Neutrophil (primary cell): ENCODE results near the gene PPCDC.

Source experiments
- H3K27ac ChIP-seq: fragments of 200-600 bp; sonication (generic); 2 replicates; pipeline ENCODE4 v1.5.1; 2016; ENCODE audit warnings: mild to moderate bottlenecking, moderate library complexity
- H3K27me3 ChIP-seq: fragments of 200-600 bp; sonication (generic); 2 replicates; pipeline ENCODE4 v1.6.0; 2016; ENCODE audit warnings: mild to moderate bottlenecking
- H3K36me3 ChIP-seq: fragments of 200-600 bp; sonication (generic); 2 replicates; pipeline ENCODE4 v1.5.1; 2017
- H3K4me1 ChIP-seq, 2 experiments: fragments of 200-600 bp in 1 of 2; sonication (generic) in 1 of 2; 1 replicate in 1 of 2; 2 replicates in 1 of 2; pipeline versions ENCODE4 v1.5.1 to v1.6.1; 2013 to 2016; ENCODE audit warnings: low read depth in 1 of 2, low read length in 1 of 2, mild to moderate bottlenecking in 1 of 2, moderate library complexity in 1 of 2; ENCODE audit not compliant: control insufficient read depth in 1 of 2, insufficient read depth in 1 of 2
- H3K4me3 ChIP-seq, 2 experiments: fragments of 200-600 bp in 1 of 2; sonication (generic) in 1 of 2; 1 replicate in 1 of 2; 2 replicates in 1 of 2; pipeline ENCODE4 v1.5.1; 2013 to 2016; ENCODE audit warnings: low read depth in 1 of 2, low read length in 1 of 2, mild to moderate bottlenecking in 1 of 2, moderate library complexity in 1 of 2
- H3K9me3 ChIP-seq: fragments of 200-600 bp; sonication (generic); 2 replicates; pipeline ENCODE4 v1.5.1; 2016
- TF ChIP-seq, protein P1 (sequence below): fragments of 200-600 bp; sonication (generic); IDR thresholded peaks from 2 replicates; pipeline ENCODE4 v1.5.1; 2016; ENCODE audit warnings: antibody characterized with exemption

PPCDC gene

DNA sequence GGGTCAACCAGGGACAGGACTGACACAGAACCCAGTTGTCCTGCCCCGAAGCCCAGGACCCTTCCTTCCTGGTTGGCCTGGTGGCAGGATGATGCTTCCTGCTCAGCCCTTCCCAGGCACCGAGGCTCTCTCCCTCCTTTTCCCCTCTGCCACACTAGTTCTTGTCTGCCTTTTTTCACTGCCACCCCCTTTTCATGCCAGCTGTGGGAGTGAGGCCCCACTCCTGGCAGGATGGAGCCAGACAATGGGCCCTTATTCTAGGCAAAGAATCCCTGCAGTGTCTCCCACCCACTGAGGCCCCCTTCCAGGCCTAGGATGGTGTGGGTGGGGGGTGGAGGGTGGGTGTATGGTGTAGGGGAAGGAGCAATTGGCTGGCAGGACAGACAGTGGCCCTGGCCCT lies 29.2 kb upstream of the PPCDC start:
- no peaks in the 10 kb centered on the region for H3K36me3 ChIP-seq
- H3K27ac ChIP-seq, result no peak overlapping the region
- no peaks in the 10 kb centered on the region for H3K9me3 ChIP-seq
- TF ChIP-seq, protein P1, sequence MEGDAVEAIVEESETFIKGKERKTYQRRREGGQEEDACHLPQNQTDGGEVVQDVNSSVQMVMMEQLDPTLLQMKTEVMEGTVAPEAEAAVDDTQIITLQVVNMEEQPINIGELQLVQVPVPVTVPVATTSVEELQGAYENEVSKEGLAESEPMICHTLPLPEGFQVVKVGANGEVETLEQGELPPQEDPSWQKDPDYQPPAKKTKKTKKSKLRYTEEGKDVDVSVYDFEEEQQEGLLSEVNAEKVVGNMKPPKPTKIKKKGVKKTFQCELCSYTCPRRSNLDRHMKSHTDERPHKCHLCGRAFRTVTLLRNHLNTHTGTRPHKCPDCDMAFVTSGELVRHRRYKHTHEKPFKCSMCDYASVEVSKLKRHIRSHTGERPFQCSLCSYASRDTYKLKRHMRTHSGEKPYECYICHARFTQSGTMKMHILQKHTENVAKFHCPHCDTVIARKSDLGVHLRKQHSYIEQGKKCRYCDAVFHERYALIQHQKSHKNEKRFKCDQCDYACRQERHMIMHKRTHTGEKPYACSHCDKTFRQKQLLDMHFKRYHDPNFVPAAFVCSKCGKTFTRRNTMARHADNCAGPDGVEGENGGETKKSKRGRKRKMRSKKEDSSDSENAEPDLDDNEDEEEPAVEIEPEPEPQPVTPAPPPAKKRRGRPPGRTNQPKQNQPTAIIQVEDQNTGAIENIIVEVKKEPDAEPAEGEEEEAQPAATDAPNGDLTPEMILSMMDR, result no peak
- H3K4me1 ChIP-seq, result peaks cover 8 to 10% of the 10 kb centered on the region in 2 experiments
- peaks cover 90% of the 10 kb centered on the region for H3K27me3 ChIP-seq
- no peak overlapping the region for H3K4me3 ChIP-seq

DNA sequence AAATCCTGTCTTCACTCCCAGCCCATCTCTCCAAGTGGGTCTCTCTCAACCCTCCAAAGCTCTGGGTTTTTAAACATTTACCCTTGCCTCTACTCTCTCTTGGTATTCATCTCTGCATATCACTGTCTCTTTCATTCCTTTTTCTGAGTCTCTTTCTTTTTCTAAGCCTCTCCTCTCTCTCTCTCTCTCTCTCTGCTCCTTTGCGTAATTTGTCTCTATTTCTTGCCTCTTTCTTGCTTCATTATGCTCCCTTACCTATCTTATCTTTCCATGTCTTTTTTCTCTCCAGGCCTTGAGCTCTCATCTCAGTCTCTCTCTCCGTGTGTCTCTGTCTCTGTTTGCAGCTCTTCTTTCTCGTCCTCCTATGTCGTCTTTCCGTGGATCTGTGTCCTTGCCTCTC lies 28.7 kb upstream of the PPCDC start:
- no peaks in the 10 kb centered on the region for H3K9me3 ChIP-seq
- peaks cover 8 to 10% of the 10 kb centered on the region in 2 experiments for H3K4me1 ChIP-seq
- peaks cover 88% of the 10 kb centered on the region for H3K27me3 ChIP-seq
- peak overlapping the region in 1 of 2 experiments; percentile 66 for H3K4me3 ChIP-seq
- TF ChIP-seq, protein P1, result no peak
- H3K36me3 ChIP-seq, result no peaks in the 10 kb centered on the region
- H3K27ac ChIP-seq, result no peak overlapping the region

DNA sequence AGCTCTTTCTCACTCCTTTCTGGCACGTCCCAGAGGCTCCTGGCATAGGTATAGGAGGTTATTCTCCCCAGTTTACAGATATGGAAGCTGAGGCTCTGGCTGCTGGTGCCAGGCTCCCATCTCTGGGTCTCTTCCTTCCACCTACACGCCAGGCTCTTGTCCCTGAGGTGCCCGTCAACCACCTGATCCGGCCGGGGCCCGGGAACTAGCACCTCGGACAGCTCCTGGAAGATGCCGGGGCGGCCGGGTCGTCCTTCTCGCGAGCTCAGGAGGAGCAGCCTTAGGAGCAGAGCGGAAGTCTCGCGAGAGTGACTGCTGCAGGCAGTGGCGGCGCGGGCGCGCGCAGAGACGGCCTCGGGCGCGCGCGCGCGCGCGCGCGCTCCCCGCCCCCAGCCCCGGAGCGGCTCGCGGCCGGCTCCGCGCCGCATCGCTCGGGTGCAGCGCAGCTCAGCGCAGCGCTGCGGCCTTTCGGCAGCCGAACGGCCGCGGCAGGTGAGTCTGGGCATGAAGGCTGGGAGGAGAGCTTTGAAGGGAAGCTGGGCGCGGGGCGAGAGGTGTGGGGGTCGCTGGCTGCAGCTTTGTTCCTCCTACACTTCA lies 28.1 kb upstream of the PPCDC start, which contains the start of gene SCAMP5:
Gene SCAMP5, plus strand, starts transcription at position 382 of the 597 bp plus-strand sequence. CDS start 16,277 bp downstream, outside the sequence.
- Histone ChIP-seq H3K4me3 (peak within 1 kb of the TSS; percentile 46 to 66), H3K4me1 (peaks cover 8 to 10% of the 10 kb centered on the region in 2 experiments), H3K27me3 (peaks cover 82% of the 10 kb centered on the region), H3K27ac (no peak within 1 kb of the TSS), H3K9me3 (no peaks in the 10 kb centered on the region), H3K36me3 (no peaks in the 10 kb centered on the region)
- TF ChIP-seq, protein P1, result no peak

DNA sequence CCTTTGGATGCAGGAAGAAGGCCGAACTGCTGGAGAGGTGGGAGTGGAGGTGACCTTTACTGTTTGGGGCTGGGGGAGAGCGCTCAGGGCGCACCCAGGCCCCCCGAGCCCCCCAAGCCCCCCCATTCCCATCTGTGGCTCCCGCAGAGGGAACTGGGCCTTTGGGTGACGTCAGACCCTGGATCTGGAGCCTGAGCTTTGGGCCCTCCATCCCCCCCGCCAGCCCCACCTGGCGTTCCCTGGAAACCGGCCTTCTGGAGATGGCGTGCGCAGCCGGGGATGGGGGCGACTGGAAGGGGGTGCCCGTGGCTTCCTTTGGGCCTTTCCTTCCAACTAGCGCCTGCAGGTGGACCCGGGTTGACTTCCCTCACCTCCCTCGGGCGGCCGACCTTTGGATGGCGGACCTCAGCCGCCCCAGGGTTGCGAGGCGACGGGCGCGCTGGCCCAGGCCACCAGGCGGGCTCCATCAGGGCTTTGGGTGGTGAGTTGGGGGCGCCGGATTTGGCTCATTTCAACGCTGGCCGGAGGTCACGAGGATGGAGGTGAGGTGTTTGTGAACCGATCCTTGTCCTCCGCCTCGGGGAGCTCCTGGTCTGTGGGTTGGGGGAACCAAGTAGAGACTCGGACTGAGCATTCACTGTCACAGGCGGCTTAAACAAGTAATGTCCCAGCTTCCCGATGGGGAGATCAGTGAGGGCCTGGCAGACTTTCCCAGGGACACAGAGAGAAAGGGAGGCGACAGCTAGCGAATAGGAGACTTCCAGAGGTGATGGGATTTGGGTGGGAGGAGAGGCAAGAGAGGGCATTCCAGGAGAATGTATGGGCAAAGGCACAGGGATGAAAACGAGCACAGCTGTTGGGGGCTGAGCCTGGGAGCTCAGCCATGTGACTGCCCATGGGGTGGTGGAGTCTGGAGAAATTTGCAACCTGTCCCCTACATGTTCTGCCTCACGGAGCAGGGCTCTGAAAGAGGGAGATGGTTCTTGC lies 27.3 kb upstream of the PPCDC start:
- Histone ChIP-seq H3K9me3 (no peaks in the 10 kb centered on the region), H3K36me3 (no peaks in the 10 kb centered on the region), H3K4me3 (peak overlapping the region; percentile 46 to 66), H3K27me3 (peaks cover 78% of the 10 kb centered on the region), H3K27ac (no peak overlapping the region), H3K4me1 (peaks cover 8 to 10% of the 10 kb centered on the region in 2 experiments)
- TF ChIP-seq, protein P1, result no peak

DNA sequence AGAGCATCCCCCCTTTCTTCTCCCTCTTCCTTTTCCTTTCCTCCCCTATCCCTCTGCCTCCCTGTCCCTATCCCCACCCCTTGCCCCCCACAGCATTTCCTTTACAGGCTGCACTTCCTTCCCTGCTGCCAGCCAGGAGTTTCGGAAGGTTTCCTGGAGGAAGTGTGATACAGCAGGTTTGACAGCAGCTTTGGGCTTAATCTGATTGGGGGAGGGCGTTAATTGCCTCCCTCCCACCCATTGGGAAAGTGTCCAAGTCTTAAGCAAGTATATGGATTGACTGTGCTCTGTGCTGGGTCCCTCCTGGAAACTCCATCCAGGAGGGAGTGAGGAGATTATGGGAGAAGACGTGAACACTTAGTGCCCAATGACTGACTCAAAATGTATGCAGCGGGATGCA lies 26.2 kb upstream of the PPCDC start:
- Histone ChIP-seq H3K27ac (no peak overlapping the region), H3K4me1 (peaks cover 8 to 10% of the 10 kb centered on the region in 2 experiments), H3K27me3 (peaks cover 70% of the 10 kb centered on the region), H3K4me3 (no peak overlapping the region), H3K9me3 (no peaks in the 10 kb centered on the region), H3K36me3 (no peaks in the 10 kb centered on the region)
- TF ChIP-seq, protein P1, result no peak
